Activated T-helper 1 cell treated with anti-CD3 and anti-CD28 coated beads, Interleukin-2, amount 50 U/mL, for 16 hours (primary cell): ENCODE data around the gene RAD1.

Experiments used
- DNase-seq, 2 donors: peaks; one replicate each; pipeline ENCODE4 v3.0.0-alpha.2; 2020; ENCODE audit warnings: low read depth in 1 of 2, low spot score in 1 of 2

The RAD1 gene

DNA sequence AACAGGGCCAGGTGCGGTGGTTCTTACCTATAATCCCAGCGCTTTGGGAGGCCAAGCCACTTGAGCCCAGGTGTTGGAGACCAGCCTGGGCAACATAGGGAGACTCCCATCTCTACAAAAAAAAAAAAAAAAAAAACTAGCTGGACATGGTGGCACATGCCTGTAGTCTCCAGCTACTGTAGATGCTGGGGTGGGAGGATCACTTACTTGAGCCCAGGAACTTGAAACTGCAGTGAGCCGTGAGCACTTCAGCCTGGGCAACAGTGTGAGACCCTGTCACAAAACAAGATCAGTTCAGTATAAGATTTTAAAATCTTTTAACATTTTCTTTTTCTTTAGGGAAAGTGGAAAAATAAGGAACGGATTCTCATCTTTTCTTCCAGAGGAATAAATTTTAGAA, 2.7 kb upstream of the RAD1 start:
- DNase-seq = no peak

GRCh38 chr5:34916518-34916917, 1.2 kb upstream of the RAD1 start:
- DNase-seq = no peak

GRCh38 chr5:34915856-34916192, 520 bp upstream of the RAD1 start:
- DNase-seq = no peak

- no peak for DNase-seq
Measured at GRCh38 chr5:34914671-34915138, 599 bp downstream of the RAD1 start.

GRCh38 chr5:34913072-34913471, 2.2 kb downstream of the RAD1 start:
- DNase-seq = no peak

DNA sequence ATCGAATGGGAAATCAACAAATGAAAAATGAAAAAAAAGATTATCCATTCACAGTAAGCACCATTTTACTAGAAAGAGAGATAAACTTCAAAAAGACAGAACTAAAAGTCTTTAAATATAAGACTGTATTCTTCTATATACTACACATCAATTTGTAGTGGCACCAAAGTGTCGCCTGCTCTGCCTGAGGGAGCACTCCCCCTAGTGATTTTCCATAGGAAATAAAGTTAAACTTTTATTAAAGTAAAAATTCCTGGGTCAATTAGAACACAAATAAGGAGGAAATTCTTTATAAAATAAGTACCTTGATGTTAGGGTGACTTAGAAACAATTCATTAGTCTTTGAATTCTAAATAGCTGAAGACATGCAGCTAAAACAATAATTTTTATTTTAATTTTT, 9.7 kb downstream of the RAD1 start:
- no peak for DNase-seq

DNA sequence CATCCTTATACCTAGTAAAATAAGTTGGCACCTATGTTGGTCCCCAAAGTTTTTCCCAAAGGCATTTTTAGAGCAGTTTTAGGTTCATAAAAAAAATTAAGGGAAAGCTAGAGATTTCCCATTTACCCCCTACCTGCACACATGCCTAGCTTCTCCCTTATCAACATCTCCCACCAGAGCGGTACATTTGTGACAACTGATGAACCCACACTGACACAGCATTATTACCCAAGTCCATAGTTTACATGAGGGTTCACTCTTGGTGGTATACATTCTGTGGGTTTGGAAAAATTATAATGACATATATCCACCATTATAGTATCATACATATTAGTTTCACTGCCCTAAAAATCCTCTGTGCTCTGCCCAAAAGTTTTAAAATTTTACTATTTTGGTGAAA, 12.0 kb downstream of the RAD1 start:
- DNase-seq = no peak

DNA sequence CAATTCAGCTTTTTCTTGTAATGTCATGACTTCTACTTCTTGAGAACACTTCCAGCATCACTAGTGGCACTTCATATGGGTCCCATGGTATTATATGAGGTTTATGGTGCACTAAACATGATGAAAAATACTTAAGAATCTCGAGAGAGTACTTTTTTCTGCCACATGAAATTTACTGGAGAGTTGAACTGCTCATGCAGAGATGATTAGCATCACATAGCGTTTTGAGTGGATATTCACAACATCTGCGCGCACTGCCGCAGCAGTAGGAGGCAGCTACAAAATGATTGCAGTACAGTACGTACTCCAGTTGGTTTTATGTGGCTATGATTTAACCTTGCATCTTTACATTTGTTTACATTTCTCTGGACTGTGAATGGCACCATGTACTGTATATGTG, 14.7 kb downstream of the RAD1 start:
- DNase-seq = no peak

- no peak for DNase-seq
Measured at GRCh38 chr5:34899066-34899465, 16.2 kb downstream of the RAD1 start.

- peak; percentile 11 to 19 for DNase-seq
Measured at GRCh38 chr5:34898258-34898895, 16.9 kb downstream of the RAD1 start.

- no peak for DNase-seq
Measured at GRCh38 chr5:34897646-34898045, 17.7 kb downstream of the RAD1 start.

GRCh38 chr5:34895641-34896419, 19.5 kb downstream of the RAD1 start:
- DNase-seq = no peak

GRCh38 chr5:34894716-34895115, 20.6 kb downstream of the RAD1 start:
- no peak for DNase-seq

GRCh38 chr5:34892414-34892813, 22.9 kb downstream of the RAD1 start:
- no peak for DNase-seq

DNA sequence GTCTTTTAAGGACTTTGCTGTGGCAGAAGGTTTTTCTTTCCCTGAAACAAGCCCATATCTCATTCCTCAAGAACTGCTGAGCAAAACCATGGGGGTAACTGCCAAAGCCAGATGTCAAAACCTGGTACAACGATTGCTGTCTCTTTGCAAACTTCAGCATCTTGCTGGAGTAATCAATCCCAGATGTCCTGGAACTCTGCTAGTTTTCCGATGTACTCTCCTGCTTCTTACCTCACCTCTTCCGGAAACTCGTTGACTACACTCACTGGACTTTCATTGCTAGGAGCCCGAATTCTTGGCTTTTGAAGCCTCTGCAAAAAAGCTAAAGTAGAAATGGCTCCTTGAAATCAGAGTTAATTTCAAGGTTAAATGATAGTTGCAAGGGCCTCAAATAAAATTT, 23.3 kb downstream of the RAD1 start:
- DNase-seq = no peak

DNA sequence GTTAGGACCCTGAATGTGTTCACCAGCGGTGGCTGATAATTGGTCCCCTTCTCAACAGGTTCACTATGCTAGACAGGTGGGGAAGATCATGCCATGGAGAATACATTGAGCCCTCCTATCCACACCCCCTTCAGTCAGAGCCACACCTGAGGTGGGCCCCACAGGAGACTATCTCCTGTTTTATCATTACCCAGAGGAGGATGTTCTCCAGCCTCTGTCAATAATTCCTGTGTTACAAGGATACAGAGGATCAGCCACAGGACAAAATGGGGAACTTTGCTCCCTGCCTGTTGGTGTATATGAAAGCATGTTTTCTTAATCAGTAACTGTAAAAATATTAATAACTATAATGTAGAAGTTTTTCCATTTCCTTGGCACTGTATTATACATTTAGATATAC, 25.9 kb downstream of the RAD1 start:
- no peak for DNase-seq

- no peak for DNase-seq
Measured at GRCh38 chr5:34886392-34887119, 28.7 kb downstream of the RAD1 start.

GRCh38 chr5:34881246-34881645, 34.1 kb downstream of the RAD1 start:
- no peak for DNase-seq

DNA sequence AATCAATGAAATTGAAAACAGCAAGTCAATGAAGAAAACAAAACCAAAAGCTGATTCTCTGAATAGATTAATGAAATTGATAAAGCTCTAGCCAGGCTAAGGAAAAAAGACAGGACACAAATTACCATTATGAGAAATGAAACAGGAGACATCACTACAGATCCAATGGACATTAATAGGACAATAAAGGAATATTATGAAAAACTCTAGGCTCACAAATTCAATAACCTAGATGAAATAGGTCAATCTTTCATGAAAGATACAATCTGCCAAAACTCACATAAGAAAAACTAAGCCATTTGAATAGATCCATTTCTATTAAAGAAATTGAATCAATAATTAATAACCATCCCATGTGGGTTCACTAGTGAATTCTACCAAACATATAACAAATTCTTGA, 39.0 kb downstream of the RAD1 start:
- no peak for DNase-seq

DNA sequence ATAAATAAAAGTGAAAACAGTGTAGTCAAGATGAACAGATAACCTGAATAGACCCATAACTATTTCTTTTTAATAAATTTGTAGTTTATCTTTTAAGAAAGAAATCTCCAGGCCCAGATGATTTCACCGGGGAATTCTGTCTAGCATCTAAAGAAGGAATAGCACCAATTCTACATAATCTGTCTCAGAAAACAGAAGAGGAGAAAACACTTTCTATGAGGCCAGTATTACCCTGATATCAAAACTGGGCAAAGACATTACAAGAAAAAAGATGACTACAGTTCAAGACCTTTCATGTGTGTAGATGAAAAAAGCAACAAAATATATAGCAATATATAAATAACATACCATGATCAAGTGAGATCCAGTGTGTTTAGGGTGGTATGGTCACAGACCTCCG, 44.9 kb downstream of the RAD1 start:
- no peak for DNase-seq

DNA sequence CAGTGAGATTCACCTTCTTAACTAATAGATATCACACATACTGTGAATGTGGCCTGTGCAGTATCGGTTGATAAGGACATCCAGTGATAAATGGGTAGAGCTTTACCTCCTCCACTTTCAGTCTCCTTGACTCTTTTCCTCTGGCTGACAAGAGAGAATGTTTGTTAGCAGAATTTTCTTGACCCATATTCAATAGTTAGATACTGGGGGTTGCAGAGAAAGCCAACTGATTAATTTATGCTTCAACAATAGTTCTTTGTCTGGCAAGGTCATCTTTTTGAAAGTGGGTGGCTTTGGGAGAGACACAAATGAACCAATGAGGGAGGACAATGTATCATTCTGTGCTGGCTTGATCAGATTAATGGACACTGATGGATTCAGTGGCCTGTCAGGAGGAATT, 46.0 kb downstream of the RAD1 start:
- no peak for DNase-seq

DNA sequence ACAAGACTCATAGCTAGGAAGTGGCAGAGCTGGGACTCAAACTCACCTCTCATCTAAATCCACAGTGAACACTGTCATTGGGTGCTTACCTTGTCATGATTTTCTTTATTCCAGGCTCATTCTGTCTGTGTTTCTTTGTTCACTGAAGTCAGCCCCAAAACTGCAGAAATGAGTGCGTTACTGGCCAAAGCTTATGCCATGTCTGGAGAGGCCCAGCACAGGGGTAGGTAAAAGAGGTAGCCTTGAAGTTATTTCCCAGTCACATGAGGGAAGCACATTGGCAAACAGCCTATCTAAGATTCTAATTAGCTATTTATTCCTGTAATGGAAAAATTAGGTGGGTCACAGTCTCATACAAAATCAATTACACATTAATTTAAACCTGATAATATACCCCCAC, 46.5 kb downstream of the RAD1 start:
- no peak for DNase-seq
